Activated T-helper 9 cell treated with anti-CD3 and anti-CD28 coated beads, Interleukin-2, amount 50 U/mL, for 16 hours (primary cell): ENCODE results near the gene DRAM1.
"Not testable (repeated sequence)": the region's sequence is repeated elsewhere in the genome, so short reads cannot be mapped to it uniquely, and the experiment has no call there.

Source experiments
- DNase-seq: peaks from one replicate; pipeline ENCODE4 v3.0.0-alpha.2; 2020; ENCODE audit warnings: low read depth

DRAM1 gene

DNA sequence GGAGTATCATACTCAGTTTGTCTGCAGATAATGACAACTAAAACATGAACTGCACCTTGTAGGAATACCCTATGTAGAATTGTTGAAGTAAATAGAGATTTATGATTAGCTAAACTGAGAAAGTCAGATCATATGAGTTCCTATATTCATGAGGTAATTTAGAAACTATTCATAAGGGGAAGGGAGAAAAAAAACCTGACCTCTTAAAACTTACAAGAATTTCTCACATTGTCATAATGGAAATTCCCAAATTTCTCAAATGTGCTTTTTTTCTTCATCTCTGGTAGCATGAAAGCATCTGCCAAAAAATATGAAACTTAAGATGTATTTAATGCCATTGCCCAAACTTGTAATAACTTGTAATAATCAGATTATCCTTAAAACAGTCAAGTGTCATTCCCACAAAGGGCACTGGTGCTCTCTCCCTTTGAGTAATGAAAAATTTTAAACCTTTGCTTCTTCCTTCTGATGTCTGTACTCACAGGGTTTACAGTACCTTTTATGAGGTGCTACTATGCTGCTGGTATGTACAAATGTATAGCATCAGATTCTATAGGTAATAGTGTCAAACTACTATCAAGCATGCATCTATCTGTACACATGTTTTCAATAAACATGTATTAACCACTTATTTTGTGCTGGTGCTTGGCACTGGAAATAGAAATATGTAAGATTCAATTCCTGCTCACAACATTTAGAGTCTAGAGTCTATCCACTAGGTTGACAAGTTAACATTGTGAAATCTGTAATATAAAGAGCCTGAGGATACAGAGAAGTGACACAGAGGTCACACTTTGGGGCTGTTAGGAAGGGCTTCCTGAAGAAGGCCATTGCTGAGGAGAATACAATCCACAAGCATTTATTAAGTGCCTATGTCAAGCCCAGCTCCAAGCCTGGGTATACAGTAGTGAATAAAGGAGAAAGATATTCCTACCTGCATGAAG, 17.4 kb upstream of the DRAM1 start:
- no peak for DNase-seq

DNA sequence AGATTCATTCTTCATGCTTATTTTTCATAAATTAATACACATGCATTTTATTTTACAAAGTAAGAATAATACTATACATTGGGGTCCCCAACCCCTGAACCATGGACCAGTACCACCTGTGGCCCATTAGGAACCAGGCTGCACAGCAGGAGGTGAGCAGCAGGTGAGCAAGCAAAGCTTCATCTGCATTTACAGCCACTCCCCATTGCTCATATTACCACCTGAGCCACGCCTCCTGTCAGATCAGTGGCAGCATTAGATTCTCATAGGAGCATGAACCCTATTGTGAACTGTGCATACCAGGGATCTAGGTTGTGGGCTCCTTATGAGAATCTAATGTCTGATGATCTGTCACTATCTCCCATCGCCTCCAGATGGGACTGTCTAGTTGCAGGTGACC, 15.7 kb upstream of the DRAM1 start:
- DNase-seq, result not testable (repeated sequence)

DNA sequence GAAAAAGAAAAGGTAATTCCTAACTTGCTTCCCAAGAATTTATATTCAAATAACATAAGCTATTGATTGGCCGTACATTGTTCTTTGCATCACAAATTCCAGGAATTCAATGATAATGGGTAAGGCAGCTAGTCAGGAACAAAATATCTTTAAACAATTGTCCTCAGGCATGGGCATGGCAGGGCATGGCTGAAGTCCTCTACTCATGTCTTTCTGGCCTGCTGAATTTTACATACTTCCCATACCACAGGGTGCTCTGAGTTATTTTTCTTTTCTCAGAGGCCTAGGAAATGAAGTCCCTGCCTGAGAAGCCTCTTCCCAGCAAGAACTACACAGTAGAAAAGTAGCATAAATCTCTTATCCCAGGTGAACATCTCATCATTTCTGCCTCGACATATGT, 15.1 kb upstream of the DRAM1 start:
- DNase-seq, result no peak

DNA sequence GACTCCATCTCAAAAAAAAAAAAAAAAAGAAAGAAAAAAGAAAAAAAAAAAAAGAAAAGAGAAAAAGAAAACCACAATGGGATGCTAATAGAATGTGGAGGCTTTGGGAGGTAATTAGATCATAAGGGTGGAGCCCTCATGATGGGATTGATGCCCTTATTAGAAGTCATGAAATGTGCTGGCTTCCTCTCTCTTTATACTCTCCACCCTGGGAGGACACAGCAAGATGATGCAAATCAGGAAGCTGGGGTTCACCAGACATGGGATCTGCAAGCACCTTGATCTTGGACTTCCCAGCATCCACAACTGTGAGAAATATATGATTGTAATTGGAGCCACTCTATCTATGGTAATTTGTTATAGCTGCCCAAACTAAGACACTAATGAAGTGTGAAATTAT, 13.4 kb upstream of the DRAM1 start:
- DNase-seq, result no peak

DNA sequence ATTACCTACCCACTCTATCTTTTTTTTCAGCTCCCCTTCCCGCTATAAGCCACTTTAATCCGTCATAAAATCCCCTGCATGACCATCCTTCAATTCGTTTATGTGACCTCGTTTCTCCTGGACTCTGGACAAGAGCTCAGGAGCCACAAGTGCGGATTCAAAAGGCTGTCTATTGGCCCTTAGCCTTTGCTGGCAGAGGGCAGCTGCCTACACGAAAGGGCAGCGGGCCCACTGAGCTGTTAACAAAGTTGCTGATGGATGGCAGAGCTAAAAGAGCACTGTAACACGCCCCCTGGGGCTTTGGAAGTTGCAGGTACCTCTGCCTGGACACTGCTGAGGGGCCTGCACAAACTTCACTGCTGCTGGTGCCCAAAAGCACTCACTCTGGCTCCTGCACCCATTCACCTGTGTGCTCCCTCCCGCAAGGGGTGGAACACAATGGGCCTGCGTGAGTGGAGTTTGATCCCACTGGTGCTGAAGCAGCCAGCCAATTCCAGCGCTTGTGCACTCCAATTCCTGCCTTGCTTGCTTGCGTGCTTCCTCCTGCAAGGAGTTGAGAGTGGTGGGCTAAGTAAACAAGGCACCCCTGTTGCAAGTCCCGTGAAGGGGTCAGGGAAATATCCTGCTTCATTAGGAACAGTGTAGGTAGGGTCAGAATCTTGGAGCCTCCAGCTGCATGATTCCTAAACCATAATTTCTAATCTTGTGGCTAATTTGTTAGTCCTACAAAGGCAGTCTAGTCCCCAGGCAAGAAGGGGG, 10.6 kb upstream of the DRAM1 start:
- no peak for DNase-seq

DNA sequence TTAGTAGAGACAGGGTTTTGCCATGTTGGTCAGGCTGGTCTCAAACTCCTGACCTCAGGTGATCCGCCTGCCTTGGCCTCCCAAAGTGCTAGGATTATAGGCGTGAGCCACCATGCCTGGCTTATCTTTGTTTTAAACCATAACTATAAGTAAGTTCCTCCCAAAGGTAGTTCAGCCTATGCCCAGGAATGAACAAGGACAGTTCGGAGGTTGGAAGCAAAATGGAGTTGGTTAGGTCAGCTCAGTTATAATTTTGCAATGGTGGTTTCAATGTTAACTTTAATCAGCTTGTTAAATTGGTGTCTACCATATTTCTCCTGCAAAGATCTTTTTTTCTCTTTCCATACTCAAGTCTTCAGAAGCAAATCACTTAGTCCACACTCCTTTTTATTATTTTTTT, 9.8 kb upstream of the DRAM1 start:
- not testable (repeated sequence) for DNase-seq

DNA sequence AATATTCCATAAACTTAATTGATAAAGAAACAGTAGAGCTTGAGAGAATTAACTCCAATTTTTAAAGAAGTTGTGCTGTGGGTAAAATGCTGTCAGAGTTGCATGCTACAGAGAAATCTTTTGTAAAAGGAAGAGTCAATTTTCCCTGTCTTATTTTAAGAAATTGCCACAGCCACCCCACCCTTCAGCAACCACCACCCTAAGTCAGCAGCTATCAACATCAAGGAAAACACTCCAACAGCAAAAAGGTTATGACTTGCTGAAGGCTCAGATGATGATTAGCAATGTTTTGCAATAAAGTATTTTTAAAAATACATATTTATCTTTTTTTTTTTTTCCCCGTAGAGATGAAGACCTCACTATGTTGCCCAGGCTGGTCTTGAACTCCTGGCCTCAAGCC, 6.5 kb upstream of the DRAM1 start:
- no peak for DNase-seq

DNA sequence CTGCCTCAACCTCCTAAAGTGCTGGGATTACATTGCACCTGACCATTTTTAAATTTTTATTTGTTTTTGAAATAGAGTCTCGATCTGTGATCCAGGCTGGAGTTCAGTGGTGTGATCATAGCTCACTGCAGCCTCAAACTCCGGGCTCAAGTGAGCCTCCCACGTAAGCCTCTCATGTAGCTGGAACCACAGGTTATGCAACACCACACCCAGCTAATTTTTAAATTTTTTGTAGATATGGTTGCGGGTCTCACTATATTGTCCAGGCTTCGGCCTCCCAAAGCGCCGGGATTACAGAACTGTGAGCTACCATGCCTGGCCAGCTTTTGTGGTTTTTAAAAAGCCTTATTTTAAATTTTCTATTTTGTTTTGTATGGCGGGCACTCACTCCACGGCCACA, 2.2 kb upstream of the DRAM1 start:
- no peak for DNase-seq

DNA sequence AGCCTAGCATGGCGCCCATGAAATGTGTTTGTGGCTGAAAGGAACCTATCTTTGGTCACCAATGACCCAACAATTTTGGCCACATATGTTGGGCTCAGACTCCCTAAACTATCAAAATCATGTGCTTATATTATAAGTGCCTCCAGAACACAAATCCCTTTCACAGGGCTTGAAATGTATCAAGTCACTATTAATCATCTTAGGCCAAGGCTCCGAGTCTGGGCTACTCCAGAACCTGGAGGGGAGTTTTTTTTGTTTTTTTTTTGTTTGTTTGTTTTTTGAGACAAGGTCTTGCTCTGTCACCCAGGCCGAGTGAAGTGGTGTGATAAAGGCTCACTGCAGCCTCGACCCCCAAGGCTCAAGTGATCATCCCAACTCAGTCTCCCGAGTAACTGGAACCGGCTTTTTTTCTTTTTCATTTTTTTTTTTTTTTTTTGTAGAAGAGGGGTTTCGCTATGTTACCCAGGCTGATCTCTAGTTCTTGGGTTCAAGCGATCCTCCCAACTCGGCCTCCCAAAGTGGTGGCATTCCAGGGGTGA, 989 bp upstream of the DRAM1 start:
- DNase-seq, result no peak

DNA sequence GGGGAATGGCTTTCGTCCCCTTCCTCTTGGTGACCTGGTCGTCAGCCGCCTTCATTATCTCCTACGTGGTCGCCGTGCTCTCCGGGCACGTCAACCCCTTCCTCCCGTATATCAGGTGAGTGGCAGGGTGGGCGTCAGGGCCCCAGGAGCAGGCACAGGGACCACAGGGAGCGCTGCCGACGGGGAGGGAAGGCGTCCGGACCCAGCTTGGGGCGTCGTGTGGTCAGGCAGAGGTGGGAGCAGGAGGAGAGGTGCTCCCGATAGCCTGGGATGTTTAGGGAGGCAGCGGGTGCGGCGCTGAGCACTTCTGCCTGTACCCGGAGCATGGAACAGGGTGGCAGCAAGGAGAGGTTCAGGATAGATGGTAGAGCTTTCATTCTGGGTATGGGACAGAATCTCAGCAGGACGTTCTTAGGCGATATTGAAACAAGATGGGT, 444 bp downstream of the DRAM1 start:
- DNase-seq, result no peak

DNA sequence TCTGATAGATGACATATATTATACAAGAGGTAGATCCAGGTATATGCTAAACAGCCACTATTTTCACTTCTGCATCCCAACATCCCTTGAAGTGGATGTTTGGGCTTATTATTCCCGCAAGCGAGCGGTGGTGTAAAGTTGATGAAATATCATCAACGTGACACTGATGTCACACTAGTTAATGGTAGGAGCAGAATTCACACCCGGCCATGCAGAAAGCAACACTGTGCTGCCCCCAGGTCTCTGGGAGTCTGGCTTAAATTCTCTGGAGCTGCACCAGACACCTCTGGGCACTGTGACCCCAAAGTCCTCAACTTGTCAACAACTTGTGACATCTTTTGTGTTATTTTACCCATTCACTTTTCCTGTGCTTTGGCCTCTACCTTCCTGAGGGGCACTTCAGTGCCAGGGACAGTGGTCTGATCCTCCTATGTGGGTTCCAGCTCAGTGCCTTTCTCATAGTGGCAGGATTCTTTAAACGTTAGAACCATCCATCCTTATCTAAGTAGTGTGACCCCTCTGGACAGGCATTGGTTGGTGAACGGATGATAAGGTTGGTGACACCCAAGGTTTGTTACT, 952 bp downstream of the DRAM1 start:
- no peak for DNase-seq

DNA sequence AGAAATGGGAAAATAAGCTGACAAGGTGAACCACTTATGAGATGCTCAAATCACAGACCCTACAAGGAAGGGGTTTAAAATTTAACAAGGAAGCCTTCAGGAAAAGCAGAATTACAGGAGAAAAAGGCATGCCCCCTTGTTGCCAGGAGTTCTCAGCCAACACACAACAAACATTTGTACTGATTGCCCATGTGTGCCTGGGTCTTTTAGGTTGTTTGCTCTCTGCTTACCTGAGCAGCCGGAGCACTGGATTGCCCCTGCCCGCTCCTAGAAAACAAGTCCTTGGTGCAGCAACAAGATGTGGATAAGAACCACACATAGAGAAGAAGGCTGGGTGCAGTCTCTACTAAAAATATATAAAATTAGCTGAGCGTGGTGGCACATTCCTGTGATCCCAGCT, 3.4 kb downstream of the DRAM1 start:
- no peak for DNase-seq

DNA sequence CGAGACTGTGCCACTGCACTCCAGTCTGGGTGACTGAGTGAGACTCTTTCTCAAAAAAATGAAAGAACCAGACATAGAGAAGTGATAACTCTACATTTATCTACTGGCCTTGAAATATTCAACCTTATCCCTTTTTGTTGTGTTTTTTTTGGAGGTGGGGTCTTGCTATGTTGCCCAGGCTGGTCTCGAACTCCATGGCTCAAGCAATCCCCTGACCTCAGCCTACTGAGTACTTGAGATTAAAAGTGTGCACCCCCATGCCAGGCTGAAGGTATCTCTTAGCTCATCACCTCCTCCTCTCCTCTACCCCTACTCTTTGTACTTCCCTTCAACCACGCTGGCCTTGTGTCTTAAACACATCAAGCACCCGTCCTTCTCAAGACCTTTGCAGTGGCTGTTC, 3.8 kb downstream of the DRAM1 start:
- DNase-seq, result no peak

DNA sequence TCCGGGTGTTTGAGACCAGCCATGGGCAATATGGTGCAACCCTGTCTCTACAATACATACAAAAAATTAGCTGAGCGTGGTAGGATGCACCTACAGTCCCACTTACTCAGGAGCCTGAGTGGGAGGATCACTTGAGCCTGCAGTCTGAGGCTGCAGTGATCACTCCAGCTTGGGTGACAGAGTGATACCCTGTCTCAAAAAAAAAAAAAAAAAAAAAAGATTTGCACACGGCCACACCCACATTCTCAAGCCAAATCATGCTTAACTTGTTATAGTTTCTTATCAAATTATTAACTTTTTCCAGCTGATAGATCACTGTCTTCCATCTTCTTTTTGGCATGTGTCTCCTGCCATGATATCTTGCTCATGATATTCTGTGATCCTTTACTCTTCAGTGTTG, 6.8 kb downstream of the DRAM1 start:
- no peak for DNase-seq

DNA sequence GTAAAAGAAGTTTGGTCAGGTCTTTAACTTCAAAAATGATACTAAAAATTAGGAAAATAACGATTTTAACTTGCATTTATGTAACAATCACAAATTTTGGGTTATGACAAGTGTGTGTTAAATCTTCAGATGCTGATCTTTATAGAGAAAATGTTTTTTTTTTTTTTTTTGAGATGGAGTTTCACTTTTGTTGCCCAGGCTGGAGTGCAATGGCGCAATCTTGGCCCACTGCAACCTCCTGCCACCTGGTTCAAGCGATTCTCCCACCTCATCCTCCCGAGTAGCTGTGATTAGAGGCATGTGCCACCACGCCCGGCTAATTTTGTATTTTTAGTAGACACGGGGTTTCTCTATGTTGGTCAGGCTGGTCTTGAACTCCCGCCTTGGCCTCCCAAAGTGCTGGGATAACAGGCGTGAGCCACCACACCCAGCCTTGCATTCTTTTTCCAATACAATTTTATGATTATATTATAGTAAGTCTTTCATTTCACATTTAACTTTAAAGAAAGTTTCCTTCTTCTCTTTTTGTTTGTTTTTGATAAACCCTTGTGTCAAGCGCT, 7.5 kb downstream of the DRAM1 start:
- not testable (repeated sequence) for DNase-seq

DNA sequence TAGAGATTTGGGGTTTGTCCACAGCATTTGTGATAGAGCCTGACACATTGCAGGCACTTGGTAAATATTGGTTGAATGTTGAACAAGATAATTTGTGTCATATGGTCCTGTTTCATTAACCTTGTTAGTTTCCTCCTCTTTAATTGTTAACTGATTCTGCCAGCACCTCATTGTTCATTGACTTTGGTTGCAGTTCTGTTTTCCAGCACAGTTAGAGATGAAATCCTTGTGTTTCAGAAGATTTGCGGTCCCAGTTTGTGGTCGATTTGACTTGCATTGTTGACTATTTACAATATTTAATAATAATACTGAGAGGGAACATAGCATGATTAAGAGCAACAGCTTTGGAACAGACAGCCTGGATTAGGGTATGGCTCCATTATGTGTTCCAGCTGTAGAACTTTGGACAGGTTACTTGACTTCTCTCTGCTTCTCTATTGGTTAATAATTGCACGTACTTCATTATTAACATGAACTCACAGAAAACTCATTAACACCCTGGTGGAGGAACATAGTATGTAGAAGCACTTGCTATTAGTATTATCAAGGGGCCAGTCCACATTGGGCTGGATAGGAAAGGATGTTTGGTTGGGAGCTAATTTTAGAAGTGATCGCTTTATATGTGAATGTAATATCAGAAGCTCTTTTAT, 8.7 kb downstream of the DRAM1 start:
- no peak for DNase-seq

DNA sequence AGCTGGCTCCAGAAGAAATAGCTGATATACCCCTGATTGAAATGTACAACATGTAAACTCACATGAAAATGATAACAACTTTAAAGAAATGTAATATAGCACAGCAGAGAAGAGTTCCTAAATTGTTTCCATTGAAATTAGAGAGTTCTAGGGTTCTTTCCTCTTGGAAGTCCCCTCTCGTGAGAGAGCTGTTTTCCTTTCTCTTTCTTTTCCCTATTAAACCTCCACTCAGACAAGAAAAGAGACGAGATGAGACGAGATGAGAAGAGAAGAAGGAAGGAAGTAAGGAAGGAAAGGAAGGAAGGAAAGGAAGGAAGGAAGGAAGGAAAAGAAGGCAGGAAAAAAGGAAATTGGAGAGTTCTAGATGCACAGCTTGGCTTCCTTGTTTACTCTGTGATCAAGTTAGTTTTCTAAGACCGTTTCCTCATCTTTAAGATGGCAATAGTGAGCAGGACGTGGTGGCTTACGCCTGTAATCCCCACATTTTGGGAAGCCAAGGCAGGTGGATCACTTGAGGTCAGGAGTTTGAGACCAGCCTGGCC, 11.9 kb downstream of the DRAM1 start:
- DNase-seq, result no peak

DNA sequence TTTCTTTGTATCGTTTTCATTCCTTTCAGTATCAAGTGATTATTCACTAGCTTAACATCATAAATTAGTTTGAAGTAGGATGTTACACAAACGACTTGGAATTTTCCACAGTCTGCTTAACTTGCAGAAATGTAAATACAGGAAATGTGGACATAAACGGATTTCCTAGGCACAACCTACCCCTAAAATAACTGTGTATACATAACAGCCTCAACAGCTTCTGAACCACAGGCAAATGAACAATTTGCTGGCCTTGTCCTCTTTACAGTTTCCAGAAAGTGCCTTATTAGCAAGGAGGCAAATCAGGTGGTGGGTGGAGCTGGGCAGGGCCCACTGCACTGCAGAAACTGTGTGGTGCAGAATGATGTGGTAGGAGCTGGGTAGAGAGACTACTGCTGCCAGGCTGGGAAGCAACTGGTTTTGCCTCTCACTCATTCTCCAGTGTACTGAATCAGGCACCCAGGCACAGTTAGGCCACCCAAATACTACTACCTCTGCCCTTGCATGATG, 14.1 kb downstream of the DRAM1 start:
- DNase-seq, result no peak

DNA sequence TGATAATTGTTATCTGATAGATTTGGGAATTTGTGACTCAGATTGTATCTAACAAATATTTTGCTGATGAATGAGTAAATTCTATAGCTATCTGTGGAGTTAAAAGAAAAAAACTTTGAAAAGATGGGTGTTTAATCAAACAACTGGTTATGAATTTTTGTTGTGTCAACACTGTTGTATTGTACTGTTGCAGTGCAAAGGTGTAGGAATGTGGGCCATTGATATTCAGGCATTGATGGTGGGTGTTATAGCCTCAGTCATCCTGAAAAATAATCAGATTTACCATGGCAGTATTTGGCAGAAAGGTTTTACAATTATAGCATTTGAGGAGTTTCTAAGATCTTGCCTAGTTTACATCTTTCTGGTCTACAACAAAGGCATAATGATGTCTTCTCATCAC, 15.4 kb downstream of the DRAM1 start:
- no peak for DNase-seq

DNA sequence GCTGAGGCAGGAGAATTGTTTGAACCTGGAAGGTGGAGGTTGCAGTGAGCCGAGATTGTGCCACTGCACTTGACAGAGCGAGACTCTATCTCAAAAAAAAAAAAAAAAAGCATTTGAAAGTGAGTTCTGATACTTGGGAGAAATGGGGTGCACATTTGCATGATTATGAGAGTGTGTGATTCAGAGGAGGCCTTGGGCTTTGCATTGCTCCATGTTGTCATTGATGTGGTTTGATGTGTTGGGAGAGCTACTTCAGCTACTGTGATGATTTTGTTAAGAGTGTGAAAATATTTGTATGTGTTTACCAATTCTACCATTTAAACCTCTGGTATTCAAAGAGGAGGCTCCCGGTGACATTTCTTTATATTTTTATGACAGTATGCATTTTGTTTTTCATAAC, 24.4 kb downstream of the DRAM1 start:
- DNase-seq, result no peak

DNA sequence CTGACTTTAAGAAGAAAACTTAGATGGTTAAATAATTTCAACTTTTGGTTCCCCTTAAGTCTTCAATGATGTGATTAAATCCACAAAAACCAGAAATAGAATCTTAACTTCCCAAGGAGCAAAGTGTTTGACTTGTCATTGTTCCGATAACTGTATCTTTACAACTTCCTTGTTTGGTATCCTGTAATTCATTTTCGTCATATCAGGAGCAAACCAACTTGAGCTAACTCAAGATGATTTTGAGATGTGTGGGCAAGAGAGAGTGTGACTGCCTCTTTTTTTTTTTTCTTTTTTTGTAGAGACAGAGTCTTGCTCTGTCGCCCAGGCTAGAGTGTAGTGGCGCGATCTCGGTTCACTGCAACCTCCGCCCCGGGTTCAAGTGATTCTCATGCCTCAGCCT, 25.3 kb downstream of the DRAM1 start:
- DNase-seq, result no peak
